Testis (tissue), 2 donors: ENCODE measurements around the gene EPC1.

Source experiments
- CTCF ChIP-seq, 3 experiments: fragments of 450-650 bp in 2 of 3; fragments of 200-600 bp in 1 of 3; sonication (generic) in 1 of 3; IDR thresholded peaks; one replicate each; pipeline ENCODE4 v1.5.1; 2016 to 2019; ENCODE audit warnings: antibody characterized with exemption in 3 of 3, mild to moderate bottlenecking in 2 of 3, moderate library complexity in 1 of 3
- POLR2A ChIP-seq: fragments of 450-650 bp; IDR thresholded peaks from one replicate; pipeline ENCODE4 v1.6.1; 2017; ENCODE audit warnings: antibody characterized with exemption, mild to moderate bottlenecking, moderate library complexity

- no peak for TF ChIP-seq CTCF (IDR thresholded peaks at IDR 0.05)
- no peak for TF ChIP-seq POLR2A
Measured at GRCh38 chr10:32349199-32349585, 2.2 kb upstream of the EPC1 start.
